Osteoblast (primary cell): ENCODE measurements around the gene DNASE1L3. TPM values are rescaled to one million over a fixed set of nuclear protein-coding genes. Genes with fewer than 3 reads are reported as not detected.
"Not testable (repeated sequence)": the region's sequence is repeated elsewhere in the genome, so short reads cannot be mapped to it uniquely, and the experiment has no call there.

Source experiments
- DNase-seq: peaks from one replicate; pipeline ENCODE4 v3.0.0; 2011; ENCODE audit warnings: low spot score, mixed read lengths; ENCODE audit not compliant: insufficient read length; ENCODE audit errors: missing footprints
- H2AFZ ChIP-seq: 2 replicates; pipeline ENCODE4 v1.6.0; 2011; ENCODE audit warnings: mild to moderate bottlenecking, low read length
- H3K27ac ChIP-seq: 2 replicates; pipeline ENCODE4 v1.5.1; 2011; ENCODE audit warnings: mild to moderate bottlenecking, low read depth, low read length, moderate library complexity
- H3K27me3 ChIP-seq: 2 replicates; pipeline ENCODE4 v1.6.0; 2012; ENCODE audit warnings: mild to moderate bottlenecking, control low read depth, inconsistent platforms, low read length, moderate library complexity; ENCODE audit not compliant: insufficient read depth
- H3K36me3 ChIP-seq: 2 replicates; pipeline ENCODE4 v1.5.1; 2011; ENCODE audit warnings: mild to moderate bottlenecking, low read length, control low read depth, moderate library complexity; ENCODE audit not compliant: insufficient read depth
- H3K4me1 ChIP-seq: 2 replicates; pipeline ENCODE4 v1.5.1; 2011; ENCODE audit warnings: mild to moderate bottlenecking, low read length, control low read depth, moderate library complexity; ENCODE audit not compliant: insufficient read depth
- H3K4me2 ChIP-seq: 2 replicates; pipeline ENCODE4 v1.6.0; 2011; ENCODE audit warnings: mild to moderate bottlenecking, low read length; ENCODE audit not compliant: insufficient read depth
- H3K4me3 ChIP-seq: fragments of 200-600 bp; sonication (generic); 3 replicates; pipeline ENCODE4 v1.5.1; 2012; ENCODE audit warnings: mild to moderate bottlenecking, low read length, inconsistent platforms; ENCODE audit not compliant: insufficient read depth
- H3K79me2 ChIP-seq: 2 replicates; pipeline ENCODE4 v1.6.0; 2012; ENCODE audit warnings: mild to moderate bottlenecking, low read length, control low read depth, inconsistent platforms; ENCODE audit not compliant: insufficient read depth
- H3K9me3 ChIP-seq: 2 replicates; pipeline ENCODE4 v1.5.1; 2011; ENCODE audit warnings: low read depth, low read length, control low read depth
- H4K20me1 ChIP-seq: 2 replicates; pipeline ENCODE4 v1.6.0; 2012; ENCODE audit warnings: mild to moderate bottlenecking, low read length, control low read depth; ENCODE audit not compliant: insufficient read depth
- CTCF ChIP-seq: IDR thresholded peaks from 2 replicates; pipeline ENCODE4 v1.5.1; 2011; ENCODE audit warnings: mild to moderate bottlenecking, low read depth, low read length, moderate library complexity; ENCODE audit errors: extremely low read depth
- total RNA-seq: library from RNA; depleted of rRNA; stranded (reverse); fragments of >200 nt; gene quantifications from 2 replicates; pipeline ENCODE4 v1.2.3, GENCODE V29; 2012

DNASE1L3 gene
- total RNA-seq, 1 donor = not detected

- no peaks in the 10 kb centered on the region for H3K36me3 ChIP-seq
- H2AFZ ChIP-seq = no peak overlapping the region
- no peak overlapping the region for H3K27ac ChIP-seq
- DNase-seq = no peak
- H3K9me3 ChIP-seq = no peaks in the 10 kb centered on the region
- no peak overlapping the region for H3K4me3 ChIP-seq
- H3K4me2 ChIP-seq = no peak overlapping the region
- no peak for TF ChIP-seq CTCF
- H3K4me1 ChIP-seq = peaks cover 1% of the 10 kb centered on the region
- no peaks in the 10 kb centered on the region for H3K79me2 ChIP-seq
- no peaks in the 10 kb centered on the region for H4K20me1 ChIP-seq
- peaks cover 29% of the 10 kb centered on the region for H3K27me3 ChIP-seq
Observed at GRCh38 chr3:58231666-58232065, 20.9 kb upstream of the DNASE1L3 start.

GRCh38 chr3:58230876-58231552 lies 20.2 kb upstream of the DNASE1L3 start:
- H3K4me2 ChIP-seq = no peak overlapping the region
- no peak for TF ChIP-seq CTCF
- no peaks in the 10 kb centered on the region for H3K36me3 ChIP-seq
- no peak overlapping the region for H2AFZ ChIP-seq
- no peaks in the 10 kb centered on the region for H3K79me2 ChIP-seq
- no peak for DNase-seq
- no peaks in the 10 kb centered on the region for H3K9me3 ChIP-seq
- H3K4me3 ChIP-seq = no peak overlapping the region
- no peak overlapping the region for H3K27ac ChIP-seq
- no peaks in the 10 kb centered on the region for H4K20me1 ChIP-seq
- no peaks in the 10 kb centered on the region for H3K4me1 ChIP-seq
- H3K27me3 ChIP-seq = peaks cover 31% of the 10 kb centered on the region

GRCh38 chr3:58227933-58228332 lies 17.2 kb upstream of the DNASE1L3 start:
- H3K4me2 ChIP-seq, H3K27ac ChIP-seq, H3K79me2 ChIP-seq, H3K36me3 ChIP-seq, H3K4me1 ChIP-seq, H4K20me1 ChIP-seq, H3K4me3 ChIP-seq, DNase-seq, H2AFZ ChIP-seq, H3K9me3 ChIP-seq: not testable (repeated sequence)
- H3K27me3 ChIP-seq = peaks cover 39% of the 10 kb centered on the region

GRCh38 chr3:58223855-58224254 lies 13.1 kb upstream of the DNASE1L3 start:
- no peak overlapping the region for H3K27ac ChIP-seq
- H3K4me2 ChIP-seq = no peak overlapping the region
- H2AFZ ChIP-seq = no peak overlapping the region
- no peaks in the 10 kb centered on the region for H3K79me2 ChIP-seq
- TF ChIP-seq CTCF = no peak
- no peak overlapping the region for H3K4me3 ChIP-seq
- H4K20me1 ChIP-seq = no peaks in the 10 kb centered on the region
- no peak for DNase-seq
- no peaks in the 10 kb centered on the region for H3K4me1 ChIP-seq
- H3K27me3 ChIP-seq = peaks cover 22% of the 10 kb centered on the region
- H3K36me3 ChIP-seq = no peaks in the 10 kb centered on the region
- H3K9me3 ChIP-seq = no peaks in the 10 kb centered on the region
